T-helper 9 cell (primary cell): ENCODE results near the gene C9orf43.

Experiments used
- DNase-seq: peaks from one replicate; pipeline ENCODE4 v3.0.0-alpha.2; 2020

C9orf43 gene

GRCh38 chr9:113471143-113471542, 60.6 kb downstream of the C9orf43 start:
- no peak for DNase-seq

- no peak for DNase-seq
These were observed 61.0 kb downstream of the C9orf43 start for GRCh38 chr9:113471566-113471965.

GRCh38 chr9:113472199-113472598, 61.7 kb downstream of the C9orf43 start:
- DNase-seq: no peak

- DNase-seq: no peak
These were observed 63.9 kb downstream of the C9orf43 start for GRCh38 chr9:113474360-113475028.

GRCh38 chr9:113475031-113475430, 64.5 kb downstream of the C9orf43 start:
- DNase-seq: no peak

GRCh38 chr9:113475992-113476391, 65.4 kb downstream of the C9orf43 start:
- DNase-seq: no peak

GRCh38 chr9:113476511-113476916, 66.0 kb downstream of the C9orf43 start:
- no peak for DNase-seq

GRCh38 chr9:113477058-113477457, 66.5 kb downstream of the C9orf43 start:
- no peak for DNase-seq

GRCh38 chr9:113477661-113478060, 67.1 kb downstream of the C9orf43 start:
- DNase-seq: no peak

- no peak for DNase-seq
These were observed 68.7 kb downstream of the C9orf43 start for GRCh38 chr9:113479174-113479621.
